Fibroblast of mammary gland (primary cell): ENCODE data around the gene ACVRL1.

Source experiments
- DNase-seq: peaks from one replicate; pipeline ENCODE4 v3.0.0-alpha.2; 2010; ENCODE audit warnings: low read depth
- H3K4me3 ChIP-seq: 2 replicates; pipeline ENCODE4 v1.5.1; 2011; ENCODE audit warnings: low read depth, mild to moderate bottlenecking, low read length, moderate library complexity; ENCODE audit not compliant: control insufficient read depth
- CTCF ChIP-seq: conservative IDR thresholded peaks from 2 replicates; pipeline ENCODE4 v1.5.1; 2011; ENCODE audit warnings: low read depth, low read length, inconsistent platforms; ENCODE audit not compliant: control insufficient read depth, insufficient read depth

The ACVRL1 gene

DNA sequence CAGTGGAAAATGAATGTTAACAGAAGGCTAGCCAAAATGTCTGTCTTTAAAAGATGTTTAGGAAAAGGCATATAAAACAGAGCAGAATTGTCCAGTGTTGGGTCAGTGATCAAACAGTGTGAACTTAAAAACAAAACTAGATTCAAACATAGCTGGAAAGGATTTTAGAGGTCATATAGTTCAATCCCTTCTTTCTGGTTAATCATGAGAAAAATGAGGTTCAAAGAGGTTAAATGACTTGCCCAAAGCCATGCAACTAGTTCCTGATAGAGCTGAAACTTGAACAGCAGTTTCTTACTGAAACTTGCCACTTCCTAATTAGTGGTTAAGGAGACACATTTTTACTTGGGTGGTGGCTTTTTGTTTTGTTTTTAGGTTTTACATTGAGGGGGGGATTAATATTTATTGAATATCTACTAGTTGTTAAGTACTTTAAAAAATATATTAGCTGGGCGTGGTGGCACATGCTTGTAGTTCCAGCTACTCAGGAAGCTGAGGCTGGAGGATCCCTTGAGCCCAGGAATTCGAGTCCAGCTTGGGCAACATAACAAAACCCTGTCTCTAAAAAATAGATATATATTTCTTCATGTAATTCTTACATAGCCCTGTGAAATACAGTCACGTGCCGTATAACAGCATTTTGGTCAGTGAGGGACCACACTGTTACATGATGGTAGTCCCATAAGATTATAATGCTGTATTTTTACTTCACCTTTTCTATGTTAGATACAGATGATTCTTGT is 64.5 kb downstream of the ACVRL1 start:
- no peak for DNase-seq
- TF ChIP-seq CTCF, result no peak
- H3K4me3 ChIP-seq, result no peak overlapping the region

DNA sequence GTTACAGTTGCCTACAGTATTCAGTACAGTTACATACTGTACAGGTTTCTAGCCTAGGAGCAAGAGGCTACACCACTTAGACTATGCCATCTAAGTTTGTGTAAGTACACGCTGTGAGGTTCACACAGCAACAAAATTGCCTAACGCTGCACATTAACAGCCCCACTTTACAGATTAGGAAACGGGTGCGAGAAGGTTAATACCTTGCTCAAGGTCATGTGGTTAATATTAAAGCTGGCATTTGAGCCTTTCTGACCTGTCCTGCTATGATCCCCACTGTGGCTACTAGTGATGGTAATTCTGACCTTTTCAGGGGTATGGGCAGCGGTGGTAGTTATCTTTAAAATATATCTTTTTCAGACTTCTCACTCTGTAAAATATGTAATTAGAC is 65.1 kb downstream of the ACVRL1 start:
- no peak overlapping the region for H3K4me3 ChIP-seq
- no peak for TF ChIP-seq CTCF
- no peak for DNase-seq

GRCh38 chr12:51972849-51973273 is 65.6 kb downstream of the ACVRL1 start:
- no peak overlapping the region for H3K4me3 ChIP-seq
- no peak for TF ChIP-seq CTCF
- peak; percentile 89 for DNase-seq
